GM18868 (cell line): ENCODE measurements around the gene MOXD1.
A peak's percentile ranks its signal among the peaks of the same experiment; 100 is the strongest.

ENCODE experiments used
- ATAC-seq: cut with Tn5 transposase; IDR thresholded peaks from one replicate; pipeline ENCODE4 v1.9.1; 2021; ENCODE audit warnings: mild to moderate bottlenecking, moderate library complexity; ENCODE audit not compliant: unreplicated experiment

Gene MOXD1

GRCh38 chr6:132400883-132401617 is at the start of gene MOXD1:
Gene MOXD1, minus strand, starts transcription at chr6:132401475. Its CDS starts 49 bp downstream, at chr6:132401426.
- ATAC-seq, result peak; percentile 61

DNA sequence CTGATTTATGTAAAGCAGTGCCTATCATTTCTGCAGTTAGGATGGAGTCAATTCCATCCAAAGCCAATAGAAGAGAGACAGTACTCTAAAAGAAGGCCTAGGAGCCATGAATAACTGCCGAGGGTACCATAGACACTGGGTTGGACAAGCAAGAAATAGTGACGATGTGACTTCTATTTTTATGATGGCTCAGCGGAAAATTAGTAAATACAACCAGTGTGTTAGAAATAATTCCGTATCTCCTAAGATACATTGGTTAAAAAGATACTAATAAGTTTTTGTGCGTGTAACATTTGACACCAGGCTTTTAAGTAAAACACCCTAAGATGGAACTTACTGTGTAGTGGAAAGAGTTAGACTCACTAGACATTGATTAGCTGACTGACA is 45.6 kb upstream of the MOXD1 start:
- ATAC-seq, result no peak

DNA sequence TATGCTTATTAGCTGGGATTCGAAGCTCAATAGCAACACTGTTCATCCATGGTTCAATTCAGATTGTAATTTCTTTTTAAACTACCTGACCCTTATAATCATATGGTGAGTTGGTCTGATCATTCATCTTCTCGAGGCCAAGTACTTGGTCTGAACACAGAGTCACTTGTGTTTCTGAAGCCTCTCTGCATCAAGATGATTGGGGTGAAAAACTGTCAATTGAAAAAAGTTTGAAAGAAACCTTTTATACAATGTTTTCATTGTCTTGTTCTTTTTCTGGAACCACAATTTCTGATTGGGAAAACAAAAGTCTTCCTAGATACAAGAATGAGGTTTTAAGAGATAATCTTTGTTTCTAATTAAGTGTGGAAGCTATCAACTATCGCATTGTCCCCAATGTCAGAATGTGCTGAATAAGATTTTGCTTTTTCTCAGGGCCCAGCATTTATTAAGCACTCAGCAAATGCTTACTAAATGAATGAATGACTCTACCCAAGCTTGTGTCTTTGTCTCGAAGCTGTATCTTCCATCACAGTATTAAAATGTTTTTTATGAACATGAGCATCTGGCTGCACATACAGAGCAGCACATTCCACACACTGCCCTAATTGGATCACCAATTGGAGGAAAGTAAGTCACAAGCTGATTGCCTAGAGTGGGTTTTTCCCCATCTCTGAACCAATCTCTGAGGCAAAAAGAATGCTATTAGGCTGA is 45.0 kb upstream of the MOXD1 start:
- no peak for ATAC-seq

- no peak for ATAC-seq
Observed at GRCh38 chr6:132445201-132445951, 44.1 kb upstream of the MOXD1 start.

DNA sequence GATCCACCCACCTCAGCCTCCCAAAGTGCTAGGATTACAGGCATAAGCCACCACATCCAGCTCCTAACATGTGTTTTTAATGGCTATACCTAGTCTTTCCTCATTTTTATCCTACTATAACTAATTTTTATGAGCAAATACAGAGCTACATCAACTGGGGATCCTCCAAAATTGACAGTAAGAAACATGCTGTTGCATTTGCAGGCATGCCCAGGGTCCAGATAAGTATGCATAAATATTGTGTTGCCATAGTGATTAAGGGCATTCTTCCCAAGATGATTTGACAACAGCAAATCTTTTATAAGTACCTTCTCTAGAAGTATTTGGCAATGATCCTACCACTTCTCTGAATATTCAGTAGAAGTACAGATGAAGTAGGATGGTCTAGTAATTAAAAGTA is 41.9 kb upstream of the MOXD1 start:
- ATAC-seq, result no peak

GRCh38 chr6:132430110-132430509 is 28.8 kb upstream of the MOXD1 start:
- ATAC-seq, result no peak

DNA sequence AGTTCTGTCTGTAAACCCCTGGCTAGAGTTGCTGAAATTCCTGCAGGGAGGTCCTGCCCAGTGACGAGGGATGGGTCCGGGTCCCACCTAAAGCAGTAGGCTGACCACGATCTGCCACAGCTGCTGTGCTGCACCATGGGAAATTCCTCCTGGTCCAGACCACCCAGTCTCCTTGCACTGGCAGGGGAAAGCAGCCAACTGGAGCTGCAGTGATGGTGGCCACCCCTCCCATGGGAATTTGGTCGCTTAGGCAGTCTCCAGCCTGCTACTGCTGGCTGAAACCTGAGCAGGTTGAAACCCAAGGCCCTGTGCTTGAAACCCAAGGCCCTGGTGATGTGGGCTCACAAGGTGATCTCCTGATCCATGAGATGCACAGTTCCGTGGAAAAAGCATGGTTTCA is 23.9 kb upstream of the MOXD1 start:
- ATAC-seq, result no peak

GRCh38 chr6:132423839-132424238 is 22.6 kb upstream of the MOXD1 start:
- no peak for ATAC-seq

GRCh38 chr6:132418235-132418965 is 17.1 kb upstream of the MOXD1 start:
- ATAC-seq, result no peak

DNA sequence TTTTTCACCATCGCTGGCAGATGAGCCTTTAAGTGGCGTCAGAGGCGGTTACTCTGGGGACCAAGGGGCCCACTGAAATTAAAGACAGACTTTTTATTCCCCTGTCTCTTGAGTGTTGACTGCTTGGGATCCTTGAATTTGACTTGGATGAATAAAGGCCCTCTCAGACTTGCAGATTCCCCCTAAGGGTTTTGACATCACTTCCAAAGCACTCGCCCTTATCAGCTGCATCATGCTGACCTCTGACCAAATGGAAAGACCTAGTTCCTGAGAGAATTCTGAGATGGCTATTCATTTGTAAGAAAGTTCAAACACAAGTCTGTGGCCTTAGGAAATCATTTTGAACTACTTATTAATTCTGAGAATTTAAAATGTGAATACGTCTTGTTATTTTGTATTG is 13.5 kb upstream of the MOXD1 start:
- peak; percentile 15 for ATAC-seq

DNA sequence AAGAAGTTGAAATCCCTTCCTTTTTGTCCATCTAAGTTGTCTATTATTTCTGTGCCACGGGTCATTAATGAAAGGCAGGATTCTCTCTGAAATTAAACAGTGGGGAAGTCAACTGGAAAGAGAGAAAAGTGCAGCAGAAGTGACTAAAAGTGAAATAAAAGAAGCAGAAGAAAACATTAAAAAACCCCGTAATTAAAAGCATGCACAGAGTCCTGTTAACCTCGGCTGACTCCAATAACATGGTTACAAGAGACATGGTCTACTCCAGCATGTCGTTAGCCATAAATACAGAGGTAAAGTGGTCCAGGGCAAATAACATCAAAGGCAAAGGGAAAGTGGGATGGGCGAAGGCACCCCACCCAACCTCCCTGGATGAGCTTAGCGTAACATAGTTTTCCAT is 13.0 kb upstream of the MOXD1 start:
- peak; percentile 66 for ATAC-seq

GRCh38 chr6:132413499-132413802 is 12.2 kb upstream of the MOXD1 start:
- ATAC-seq, result no peak

DNA sequence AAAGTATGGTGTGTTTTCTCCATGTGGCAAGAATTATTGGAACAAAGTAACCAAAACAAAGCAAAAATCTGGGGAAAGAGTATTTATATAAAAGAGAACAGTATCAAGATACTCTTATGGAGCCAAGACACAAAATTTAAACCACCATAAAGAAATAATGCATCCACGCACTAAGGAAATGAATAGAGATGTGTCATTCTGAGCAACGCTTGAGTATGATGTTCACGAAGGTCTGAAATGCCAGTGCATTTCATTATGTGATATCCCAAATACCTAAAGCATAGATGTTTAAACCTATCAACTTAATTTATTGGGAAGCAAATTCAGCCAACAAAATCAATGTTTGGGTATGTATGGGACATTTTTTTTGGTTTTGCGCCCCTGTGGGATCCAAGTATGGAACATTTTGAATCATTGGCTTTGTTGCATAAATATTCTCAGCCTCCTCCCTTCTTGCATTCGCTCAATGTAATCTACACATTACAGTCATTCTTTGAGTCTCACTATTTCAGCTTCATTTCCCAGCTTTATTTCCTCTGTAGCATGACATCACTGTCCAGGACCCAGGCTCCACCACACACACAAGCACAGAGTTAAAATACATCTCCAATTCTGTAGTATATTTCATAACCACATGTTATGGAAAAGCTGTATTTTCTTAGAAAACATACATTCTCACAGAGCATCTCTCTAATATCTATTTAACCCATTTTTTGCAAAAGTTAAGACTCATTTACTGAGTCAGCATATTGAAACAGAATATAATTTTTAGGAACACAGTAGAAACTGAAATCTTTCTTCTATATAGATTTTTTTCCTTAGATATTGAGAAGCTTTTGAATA is 11.6 kb upstream of the MOXD1 start:
- peak; percentile 47 for ATAC-seq

DNA sequence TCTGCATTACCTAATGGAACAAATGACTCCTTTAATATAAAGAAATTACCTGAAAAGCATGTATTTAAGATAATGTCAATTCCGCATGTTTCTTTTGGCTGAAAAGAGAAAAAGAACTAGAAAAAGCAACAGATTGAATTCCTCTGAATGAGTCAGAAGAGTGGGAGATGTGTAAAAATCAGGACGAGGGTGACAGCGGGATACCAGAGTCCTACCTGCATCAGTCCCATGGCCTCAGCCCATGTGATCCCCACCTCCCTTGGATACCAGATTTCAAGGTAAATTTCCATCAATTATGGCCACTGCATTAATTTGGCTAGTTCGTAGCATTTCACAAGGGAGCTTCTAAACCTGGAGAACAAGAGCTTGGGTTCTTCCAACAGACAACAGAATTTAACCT is 10.0 kb upstream of the MOXD1 start:
- no peak for ATAC-seq

DNA sequence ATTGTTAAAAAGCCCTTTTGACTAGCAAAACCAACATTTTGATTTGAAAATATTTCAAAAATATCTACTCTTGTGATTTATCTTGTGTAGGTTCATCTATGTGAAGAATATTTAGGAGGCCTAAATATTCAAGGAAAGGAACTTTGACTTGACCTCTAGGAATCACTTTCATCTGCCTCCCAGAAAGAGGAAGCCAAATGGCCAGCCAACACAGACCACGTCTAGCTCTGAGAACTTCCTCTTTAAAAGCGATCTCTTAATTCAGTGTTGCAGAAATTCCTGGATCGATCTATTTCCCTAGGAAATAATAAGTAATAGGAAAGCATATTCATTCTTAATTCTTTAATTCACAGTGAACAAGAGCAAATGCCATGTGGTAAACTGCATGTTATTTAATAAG is 9.6 kb upstream of the MOXD1 start:
- no peak for ATAC-seq

DNA sequence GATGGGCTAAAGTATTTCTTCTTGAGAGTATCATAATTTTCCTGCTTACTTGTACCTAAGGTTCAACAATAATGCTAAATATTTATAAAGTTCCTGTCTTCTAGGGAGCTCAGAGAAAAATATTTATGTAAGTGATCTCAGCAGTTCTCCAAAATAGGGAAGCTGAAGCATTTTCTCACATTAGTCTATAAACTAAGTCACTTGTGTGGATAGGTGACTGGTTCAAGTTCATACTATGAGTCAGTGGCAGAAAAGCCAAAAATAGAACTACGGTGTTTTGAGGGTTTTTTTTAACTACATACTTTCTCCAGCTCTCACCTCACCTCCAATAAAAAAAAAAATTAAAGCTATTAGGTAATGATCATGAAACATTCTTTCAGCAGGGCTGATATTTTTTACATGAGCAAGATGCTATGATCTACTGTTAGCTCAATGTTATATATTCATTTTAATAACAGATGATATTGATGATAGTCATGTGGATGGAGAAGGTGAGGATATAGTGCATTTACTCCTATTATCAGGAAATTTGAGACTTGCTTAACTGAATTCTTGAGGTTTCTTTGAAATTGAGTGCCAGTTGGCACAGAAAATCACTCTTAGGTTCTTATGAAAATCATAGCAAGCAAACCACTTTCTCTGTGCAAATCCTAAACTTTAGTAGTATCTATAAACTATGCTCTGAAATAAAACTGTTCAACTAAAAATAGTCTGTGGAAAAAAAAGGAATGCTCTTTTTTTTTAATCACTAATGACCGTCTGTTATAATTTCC is 4.1 kb upstream of the MOXD1 start:
- ATAC-seq, result peak; percentile 59

DNA sequence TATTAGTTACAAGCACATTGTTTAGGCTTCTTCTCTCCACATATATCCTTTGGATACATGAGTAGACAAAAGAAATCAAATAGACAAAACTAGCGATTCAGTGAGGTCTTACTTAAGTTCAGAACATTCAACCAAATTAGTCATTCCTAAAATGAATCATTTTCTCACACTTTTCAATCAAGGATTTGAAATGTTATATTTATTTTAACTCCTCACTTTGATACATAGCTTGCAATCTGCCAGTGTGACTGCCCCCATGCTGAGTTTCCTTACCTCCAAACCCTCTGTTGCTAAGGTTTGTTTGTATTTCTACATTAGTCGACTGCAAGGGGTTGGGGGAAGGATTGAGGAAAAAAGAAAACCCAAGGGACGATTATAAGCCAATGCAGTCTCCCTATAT is 3.5 kb upstream of the MOXD1 start:
- ATAC-seq, result peak; percentile 13

GRCh38 chr6:132404330-132404729 is 3.1 kb upstream of the MOXD1 start:
- no peak for ATAC-seq

- no peak for ATAC-seq
Observed at GRCh38 chr6:132401618-132402285, 477 bp upstream of the MOXD1 start.
